T47D (cell line): ENCODE results near the gene FA2H.

ENCODE experiments used
- DNase-seq, 2 experiments: peaks; one replicate each; pipeline versions ENCODE4 v3.0.0 to v3.0.0-alpha.2; 2011 to 2012; ENCODE audit warnings: low read depth in 1 of 2, low spot score in 1 of 2
- JUND ChIP-seq: IDR thresholded peaks from 2 replicates; pipeline ENCODE4 v1.6.1; 2012; ENCODE audit warnings: low read depth
- in situ Hi-C: cut with HindIII; loops from 2 replicates; pipeline ENCODE4 v1.10.0; 2016; ENCODE audit warnings: low sequenced_read_pairs, low pct_unique_long_range_greater_than_20kb

The FA2H gene

GRCh38 chr16:74736531-74737157 lies 38.0 kb downstream of the FA2H start:
- DNase-seq: no peak
- no peak for TF ChIP-seq JUND
- in situ Hi-C loops: no loop called here

GRCh38 chr16:74735554-74735953 lies 39.1 kb downstream of the FA2H start:
- in situ Hi-C loops: no loop called here
- DNase-seq: no peak
- no peak for TF ChIP-seq JUND

- in situ Hi-C loops: no loop called here
- no peak for DNase-seq
- no peak for TF ChIP-seq JUND
These were observed 39.5 kb downstream of the FA2H start for GRCh38 chr16:74735162-74735452.

- DNase-seq: no peak
- in situ Hi-C loops: no loop called here
- TF ChIP-seq JUND: no peak
These were observed 40.1 kb downstream of the FA2H start for GRCh38 chr16:74734361-74735161.

- in situ Hi-C loops: no loop called here
- TF ChIP-seq JUND: no peak
- no peak for DNase-seq
These were observed 41.8 kb downstream of the FA2H start for GRCh38 chr16:74732707-74733350.

GRCh38 chr16:74731853-74732477 lies 42.7 kb downstream of the FA2H start:
- DNase-seq: no peak
- in situ Hi-C loops: no loop called here
- TF ChIP-seq JUND: no peak

- TF ChIP-seq JUND: no peak
- DNase-seq: peak in 1 of 2 experiments; percentile 54
- in situ Hi-C loops: no loop called here
These were observed 44.6 kb downstream of the FA2H start for GRCh38 chr16:74729783-74730683.

- no peak for TF ChIP-seq JUND
- in situ Hi-C loops: no loop called here
- no peak for DNase-seq
These were observed 46.7 kb downstream of the FA2H start for GRCh38 chr16:74727903-74728302.

GRCh38 chr16:74726716-74727115 lies 47.9 kb downstream of the FA2H start:
- in situ Hi-C loops: no loop called here
- no peak for TF ChIP-seq JUND
- DNase-seq: no peak

- no peak for TF ChIP-seq JUND
- in situ Hi-C loops: no loop called here
- DNase-seq: no peak
These were observed 48.8 kb downstream of the FA2H start for GRCh38 chr16:74725651-74726455.

GRCh38 chr16:74724820-74725549 lies 49.6 kb downstream of the FA2H start:
- TF ChIP-seq JUND: no peak
- in situ Hi-C loops: no loop called here
- DNase-seq: no peak
